GM21447 (cell line): ENCODE results near the gene EIF5.
A peak's percentile ranks its signal among the peaks of the same experiment; 100 is the strongest.

Experiments
- ATAC-seq: cut with Tn5 transposase; IDR thresholded peaks from one replicate; pipeline ENCODE4 v1.9.1; 2021; ENCODE audit not compliant: unreplicated experiment

The EIF5 gene

DNA sequence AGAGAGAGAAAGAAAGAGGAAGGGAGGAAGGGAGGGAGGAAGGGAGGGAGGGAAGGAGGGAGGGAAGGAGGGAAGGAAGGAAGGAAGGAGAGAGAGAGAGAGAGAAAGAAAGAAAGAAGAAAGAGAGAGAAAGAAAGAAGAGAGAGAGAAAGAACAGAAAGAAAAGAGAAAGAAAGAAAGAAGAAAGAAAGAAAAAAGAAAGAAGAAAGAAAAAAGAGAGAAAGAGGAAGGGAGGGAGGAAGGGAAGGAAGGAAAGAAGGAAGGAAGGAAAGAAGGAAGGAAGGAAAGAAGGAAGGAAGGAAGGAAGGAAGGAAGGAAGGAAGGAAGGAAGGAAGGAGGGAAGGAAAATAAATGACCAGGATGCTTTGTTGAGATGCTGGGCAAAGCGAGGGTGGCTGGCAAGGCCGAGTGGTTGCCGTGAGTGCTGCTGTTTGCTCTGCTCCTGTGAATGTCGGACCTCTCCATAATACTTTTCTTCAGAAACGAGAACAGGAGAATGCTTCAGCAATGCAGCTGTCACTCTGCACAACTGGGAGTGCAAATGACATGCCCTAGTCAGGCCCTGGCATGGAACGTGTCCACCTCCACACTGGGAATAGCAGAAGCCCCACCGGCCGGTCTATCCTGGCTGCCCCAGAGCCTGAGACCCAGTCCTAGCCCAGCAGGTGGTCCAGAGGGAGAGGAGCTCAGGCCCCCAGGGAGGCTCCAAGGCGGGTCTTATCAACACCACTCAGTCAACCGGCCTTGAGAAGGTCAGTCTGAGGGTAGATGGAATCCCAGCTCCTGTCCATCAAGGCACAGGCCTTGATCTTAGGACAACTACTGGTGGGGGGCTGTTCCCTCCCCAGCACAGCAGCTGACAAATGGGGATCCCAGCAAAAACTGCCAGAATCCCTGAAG, 25.1 kb upstream of the EIF5 start:
- no peak for ATAC-seq

DNA sequence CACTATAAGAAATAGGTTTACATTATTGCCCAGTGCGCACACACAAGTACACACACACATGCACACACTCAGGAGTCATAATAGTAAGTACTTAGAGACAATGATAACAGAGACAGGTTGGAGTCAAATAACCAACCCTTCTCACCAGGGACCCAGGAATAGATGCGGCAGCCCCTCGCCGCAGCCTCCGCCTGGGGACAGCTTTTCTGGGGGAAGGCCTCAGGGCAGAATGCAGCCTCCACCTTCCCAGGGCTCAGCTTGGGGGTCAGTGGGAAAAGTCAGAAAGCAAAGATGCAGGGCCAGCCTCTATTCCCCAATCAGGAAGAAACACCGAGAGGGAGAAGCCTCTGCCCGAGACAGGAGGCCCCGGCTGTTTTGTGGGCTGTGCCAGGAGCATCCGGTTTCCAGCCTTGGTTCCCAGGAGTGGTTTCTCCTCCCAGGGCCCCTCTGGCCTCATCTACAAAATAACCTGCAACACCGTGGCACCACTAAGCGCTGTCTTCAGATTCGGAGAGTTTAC, 23.4 kb upstream of the EIF5 start:
- no peak for ATAC-seq

DNA sequence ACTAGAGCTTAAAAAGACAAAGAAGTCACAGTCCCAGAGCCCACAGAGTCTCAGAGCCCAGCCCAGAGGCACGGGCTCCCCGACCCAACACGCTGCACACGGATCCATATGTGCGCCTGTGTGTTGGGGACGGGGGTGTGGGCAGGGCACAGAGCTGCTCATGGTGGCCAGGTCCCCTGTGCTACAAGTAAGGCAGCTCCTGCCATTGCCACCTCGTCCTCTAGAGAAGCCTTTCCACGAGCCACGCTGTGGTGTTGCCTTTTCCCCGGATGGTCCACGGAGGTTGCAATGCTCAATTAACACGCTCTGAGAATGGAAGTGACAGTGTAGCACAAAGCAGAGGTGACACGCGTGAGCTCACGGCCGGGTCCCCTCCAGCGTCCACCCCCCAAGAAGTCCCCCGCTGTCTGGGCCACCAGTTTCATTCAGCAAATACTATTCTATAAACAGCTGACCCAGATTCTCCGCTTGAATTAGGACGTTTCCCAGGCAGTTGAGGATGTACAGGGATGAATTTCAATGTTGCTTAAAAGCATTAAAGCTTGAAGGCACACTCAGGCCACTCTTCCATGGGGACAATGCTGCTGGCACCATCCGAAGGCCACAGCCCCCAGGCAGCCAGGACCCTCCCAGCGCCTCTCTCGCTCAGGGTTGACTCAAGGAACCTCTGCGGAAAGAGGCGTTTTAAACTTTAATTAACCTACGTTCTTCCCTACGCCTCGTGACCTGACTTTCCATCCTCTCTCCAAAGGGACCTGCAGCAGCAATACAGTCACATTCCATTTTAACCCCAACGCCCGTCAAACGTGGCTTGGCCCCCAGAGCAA, 22.7 kb upstream of the EIF5 start:
- ATAC-seq = no peak

DNA sequence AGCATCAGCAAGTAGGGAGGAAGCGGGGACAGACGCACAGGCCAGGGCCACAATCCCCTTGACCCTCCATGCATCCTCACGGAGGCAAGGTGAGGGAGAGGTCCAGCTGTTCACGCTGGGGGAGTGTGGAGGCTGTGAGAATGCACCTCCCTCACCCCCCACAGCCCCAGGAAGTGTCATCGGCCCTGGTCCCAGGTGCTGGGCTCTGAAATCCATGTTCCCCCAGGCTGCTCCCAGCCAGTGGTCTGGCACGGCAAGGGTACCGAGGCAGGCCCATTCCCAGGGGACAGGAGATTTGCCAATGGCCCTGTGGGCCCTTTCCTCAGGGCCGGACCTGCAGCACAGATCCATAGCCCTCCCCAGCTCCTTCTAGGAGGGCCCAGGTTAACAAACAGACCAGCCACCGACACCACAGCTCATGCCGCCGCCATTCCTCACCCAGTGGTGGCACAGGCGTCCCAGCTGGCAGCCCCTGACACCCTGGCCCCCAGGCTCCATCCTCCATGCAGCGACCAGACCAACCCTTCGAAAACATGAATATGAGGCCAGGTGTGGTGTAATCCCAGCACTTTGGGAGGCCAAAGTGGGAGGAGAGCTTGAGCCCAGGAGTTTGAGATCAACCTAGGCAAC, 21.9 kb upstream of the EIF5 start:
- ATAC-seq = no peak

DNA sequence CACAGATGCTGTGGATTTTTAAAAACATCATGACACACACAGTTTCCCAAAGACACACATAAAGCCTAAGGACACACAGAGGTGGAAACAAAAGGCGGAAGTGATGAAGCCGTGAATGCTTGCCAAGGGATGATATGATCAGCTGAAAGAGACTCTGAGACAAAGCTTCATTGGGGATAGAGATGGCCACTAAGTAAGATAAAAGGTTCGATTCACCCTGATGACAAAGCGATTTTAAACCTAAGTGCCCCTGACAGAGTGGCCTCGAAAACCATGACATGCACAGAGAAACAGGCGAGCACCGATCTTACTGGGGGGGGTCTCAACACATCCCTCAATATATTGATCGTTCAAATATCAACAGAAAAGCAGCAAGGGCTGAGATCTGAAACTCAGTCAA, 20.3 kb upstream of the EIF5 start:
- no peak for ATAC-seq

DNA sequence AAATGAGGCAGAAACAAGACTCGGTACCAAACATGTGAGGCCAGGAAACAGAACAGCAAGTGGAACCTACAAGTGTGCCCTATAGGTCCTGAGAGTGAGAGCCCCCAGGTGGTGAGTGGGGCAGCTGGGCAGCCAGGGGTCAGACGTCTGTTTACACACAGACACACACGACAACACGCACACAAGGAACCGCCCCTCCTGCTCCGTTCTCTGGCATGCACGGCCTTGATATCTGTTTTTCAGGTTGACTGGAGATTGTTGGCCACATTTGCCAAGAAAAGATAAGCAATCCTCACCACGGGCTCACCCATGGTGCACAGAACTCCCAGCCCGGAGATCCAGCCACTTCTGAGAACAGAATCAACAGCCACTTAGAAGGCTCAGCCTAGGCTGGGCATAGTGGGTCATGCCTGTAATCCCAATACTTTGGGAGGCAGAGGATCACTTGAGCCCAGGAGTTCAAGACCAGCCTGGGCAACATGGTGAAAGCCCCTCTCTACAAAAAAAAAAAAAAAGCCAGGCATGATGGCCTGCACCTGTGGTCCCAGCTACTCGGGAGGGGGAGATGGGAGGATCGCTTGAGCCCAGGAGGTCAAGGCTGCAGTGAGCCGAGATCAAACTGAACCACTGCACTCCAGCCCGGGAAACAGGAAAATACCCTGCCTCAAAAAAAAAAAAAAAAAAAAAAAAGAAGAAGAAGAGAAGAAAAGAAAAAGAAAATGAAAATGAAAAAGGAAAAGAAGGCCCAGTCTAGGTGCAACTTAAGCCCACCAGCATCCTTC, 19.4 kb upstream of the EIF5 start:
- no peak for ATAC-seq

DNA sequence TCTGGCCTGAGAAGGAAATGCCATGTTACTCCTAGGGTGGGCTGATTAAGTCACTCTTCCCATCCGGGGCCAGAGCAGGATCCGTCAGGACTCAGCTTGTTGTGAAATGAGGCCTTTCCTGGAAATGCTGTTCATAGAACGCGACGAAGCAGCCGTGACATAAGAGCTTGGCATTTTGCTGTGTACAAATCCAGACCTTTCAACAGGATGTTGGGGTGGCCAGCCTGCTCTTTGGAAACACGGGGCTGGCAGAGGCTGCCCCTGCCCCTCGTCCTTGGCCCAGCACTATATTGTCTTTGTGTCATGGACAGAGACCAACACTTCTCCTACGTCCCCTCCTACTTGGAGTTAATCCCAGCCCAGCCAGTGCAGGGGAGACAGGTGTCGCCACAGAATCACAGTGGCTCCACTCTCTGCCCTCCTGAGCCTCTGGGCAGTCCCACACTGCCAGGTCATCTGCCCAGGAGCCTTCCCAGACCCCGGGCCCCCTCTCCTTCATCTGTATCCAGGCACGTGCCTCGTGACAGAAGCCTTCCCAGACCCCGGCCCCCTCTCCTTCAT, 18.6 kb upstream of the EIF5 start:
- ATAC-seq = no peak

DNA sequence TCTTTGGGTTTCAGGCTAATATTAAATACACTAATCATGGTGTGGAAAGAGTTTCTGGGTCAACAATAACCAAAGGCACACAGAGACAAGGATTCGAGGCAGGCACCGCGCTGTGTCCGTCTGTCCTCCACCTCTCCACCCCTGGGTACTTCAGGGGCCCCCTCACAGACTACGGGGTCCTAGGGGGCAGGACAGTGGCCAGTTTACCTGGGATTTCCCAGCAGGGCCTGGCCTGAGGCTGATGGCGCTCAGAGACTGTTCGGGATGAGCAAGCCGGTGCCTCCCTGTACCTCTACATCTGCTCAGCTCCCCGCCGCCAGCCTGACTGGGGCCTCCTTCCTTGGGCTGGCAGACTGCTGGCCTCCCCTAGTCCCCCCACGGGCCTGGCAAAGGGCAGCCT, 18.1 kb upstream of the EIF5 start:
- no peak for ATAC-seq

DNA sequence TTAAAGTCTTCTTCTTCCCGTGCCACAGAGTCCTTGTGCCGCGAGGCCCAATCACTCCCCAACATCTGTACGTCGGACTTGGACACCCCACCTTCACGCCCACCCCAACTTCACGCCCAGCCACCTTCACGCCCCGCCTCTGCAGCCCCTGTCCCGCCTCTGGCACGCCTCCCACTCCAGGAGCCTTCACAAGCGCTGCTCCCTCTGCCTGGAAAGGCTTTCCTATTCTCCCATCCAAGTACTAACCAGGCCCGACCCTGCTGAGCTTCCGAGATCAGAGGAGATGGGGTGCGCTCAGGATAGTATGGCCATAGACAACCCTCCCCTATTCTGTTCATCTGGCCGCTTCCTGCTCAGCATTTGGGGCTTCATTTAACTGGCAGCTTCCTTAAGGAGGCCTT, 17.3 kb upstream of the EIF5 start:
- ATAC-seq = no peak

DNA sequence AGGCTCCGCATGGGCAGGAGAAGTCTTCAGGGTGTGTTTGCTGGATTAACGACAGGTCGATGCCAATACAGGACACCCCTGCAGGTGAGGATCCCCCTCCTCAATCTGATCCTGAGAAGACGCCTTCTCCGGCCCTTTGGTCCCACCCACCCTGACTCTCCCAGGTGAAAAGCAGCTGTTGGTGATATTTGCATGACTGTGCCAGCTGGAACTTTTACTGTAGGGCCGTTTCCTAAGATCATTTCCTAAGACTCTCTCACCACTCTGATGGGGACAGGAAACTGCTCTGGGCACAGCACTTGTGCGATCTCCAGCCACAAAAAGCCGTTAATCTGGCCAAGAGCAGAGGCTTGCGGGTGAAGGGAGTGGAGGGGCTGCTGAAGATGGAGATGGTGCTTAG, 16.8 kb upstream of the EIF5 start:
- ATAC-seq = no peak

DNA sequence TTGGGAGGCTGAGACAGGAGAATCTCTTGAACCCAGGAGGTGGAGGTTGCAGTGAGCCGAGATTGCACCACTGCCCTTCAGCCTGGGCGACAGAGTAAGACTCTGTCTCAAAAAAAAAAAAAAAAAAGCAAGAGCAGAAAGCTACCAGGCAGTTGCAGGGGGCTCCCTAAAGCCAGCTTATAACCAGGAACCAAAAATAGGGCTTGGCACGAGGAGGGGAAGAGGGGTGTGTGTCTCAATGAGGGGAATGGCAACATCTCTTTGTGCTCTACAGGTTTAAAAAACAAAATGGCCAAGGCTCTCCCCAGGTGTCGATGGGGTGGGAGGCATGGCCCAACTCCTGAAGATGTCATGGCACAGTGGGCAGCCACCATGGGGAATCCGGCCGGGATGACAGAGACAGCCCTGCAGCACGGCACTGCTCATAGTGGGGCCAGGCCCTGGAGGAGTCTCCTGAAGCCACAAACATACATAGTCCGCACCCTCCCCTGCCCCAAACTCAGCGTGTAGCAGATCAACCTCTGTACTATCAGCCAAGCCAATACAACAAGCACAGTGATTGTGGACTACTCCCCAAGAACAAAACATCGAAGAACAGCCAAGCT, 16.0 kb upstream of the EIF5 start:
- no peak for ATAC-seq

DNA sequence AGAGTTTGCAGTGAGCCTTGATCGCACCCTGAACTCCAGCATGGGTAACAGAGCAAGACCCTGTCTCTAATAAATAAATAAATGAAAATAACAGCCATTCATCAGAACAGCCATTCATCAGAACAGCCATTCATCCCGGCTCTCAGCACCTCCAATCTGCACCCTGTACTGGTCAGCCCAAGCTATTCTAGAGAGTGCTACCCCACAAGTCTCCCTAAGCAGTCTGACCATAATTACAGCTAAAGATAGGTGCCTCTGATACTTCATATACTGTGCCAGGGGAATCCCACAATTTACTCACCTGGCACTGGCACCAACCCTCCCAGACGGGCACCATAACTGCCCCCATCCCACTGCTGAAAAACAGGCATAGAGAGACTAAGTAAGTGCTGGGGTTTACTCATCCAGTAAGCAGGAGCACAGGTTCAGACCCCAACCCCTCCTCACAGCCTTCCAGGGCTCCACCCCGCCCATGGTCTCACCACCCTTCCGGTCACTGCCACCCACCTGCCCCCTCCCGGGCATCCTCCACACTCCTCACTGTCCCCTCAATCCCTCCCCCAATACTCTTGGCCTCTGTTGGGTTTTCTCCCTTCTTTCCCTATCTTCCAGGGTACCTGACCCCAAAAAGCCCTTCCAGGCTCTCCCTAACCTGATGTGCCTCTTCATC, 15.2 kb upstream of the EIF5 start:
- ATAC-seq = peak; percentile 30

DNA sequence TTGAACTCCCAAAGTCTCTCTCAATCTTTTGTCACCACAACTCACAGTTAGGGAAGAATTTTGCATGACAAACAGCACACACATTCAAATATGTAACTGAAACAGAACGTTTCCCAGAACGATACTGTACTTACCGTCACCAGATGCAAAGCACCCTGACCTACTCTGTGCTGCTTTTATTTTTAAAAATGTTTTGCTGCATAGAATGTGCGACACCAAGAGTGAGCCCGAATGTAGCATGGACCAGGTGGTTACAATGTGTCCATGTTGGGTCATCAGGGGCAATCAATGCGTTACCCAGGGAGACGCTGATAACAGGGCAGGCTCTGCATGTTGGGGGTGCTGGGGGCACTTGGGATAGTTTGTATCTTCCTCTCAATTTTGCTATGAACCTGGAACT, 14.6 kb upstream of the EIF5 start:
- peak; percentile 68 for ATAC-seq

DNA sequence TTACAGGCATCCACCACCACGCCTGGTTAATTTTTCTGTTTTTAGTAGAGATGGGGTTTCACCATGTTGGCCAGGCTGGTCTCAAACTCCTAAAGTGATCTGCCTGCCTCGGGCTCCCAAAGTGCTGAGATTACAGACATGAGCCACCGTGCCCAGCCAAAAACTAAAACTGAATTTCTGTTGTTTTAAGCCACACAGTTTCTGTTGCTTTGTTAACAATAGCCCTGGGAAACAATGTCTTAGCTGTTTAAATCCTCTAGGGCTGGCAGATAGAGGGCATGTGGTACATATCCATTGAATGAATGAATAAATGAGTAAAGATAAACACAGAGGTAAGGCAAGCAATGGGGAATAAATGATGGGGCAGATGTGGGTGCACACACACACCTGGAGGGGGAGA, 8.0 kb upstream of the EIF5 start:
- no peak for ATAC-seq

DNA sequence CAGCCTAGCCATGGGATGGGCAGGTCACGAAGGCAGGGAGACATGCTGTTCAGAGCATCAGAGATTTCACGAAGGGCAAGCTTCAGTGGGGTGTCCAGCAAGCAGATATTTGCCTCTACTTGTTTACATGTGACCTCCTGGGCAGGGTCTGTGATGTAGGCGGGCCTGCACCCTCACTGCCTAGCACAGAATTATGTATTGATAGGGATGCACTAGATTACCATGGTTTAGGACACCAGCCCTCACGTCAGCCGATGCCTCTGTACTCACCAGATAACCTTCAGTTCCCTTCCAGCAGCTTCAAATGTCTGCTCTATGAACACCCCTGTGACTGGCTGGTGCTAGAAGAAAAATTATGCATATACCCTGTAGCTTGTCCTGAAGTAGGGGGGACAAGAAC, 5.1 kb upstream of the EIF5 start:
- no peak for ATAC-seq

DNA sequence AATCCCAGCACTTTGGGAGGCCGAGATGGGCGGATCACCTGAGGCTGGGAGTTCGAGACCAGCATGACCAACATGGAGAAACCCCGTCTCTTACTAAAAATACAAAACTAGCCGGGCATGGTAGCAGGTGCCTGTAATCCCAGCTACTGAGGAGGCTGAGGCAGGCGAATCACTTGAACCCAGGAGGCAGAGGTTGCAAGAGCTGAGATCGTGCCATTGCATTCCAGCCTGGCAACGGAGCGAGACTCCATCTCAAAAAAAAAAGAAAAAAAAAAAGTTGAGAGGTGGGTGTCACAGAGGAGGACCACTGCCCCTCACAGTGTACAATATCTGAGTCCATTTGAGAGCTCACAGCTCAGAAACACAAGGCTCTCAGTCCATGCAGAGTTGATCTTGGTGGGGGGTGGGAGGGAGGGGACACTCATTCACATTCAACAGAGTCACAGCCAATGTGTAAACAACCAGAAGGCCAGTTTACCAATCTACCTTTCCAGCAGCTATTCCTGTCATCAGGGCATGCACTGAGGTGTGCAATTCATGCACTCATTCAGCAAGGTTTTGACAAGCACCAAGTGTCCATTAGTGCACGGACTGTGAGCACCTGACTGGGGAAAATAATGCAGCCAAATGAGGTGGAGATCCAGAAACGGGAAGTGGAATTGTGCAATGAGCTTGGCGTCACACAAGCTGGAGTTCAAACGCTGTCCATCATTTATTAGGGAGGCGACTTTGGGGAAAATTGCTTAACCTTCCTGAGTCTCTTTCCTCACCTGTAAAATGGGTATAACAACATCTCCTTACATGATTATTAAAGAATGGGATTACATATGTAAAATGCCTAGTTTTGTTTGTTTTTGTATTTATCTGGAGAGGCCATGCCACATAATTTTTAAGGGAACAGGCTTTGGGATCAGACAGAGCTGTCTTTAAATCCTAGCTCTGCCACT, 4.4 kb upstream of the EIF5 start:
- no peak for ATAC-seq

DNA sequence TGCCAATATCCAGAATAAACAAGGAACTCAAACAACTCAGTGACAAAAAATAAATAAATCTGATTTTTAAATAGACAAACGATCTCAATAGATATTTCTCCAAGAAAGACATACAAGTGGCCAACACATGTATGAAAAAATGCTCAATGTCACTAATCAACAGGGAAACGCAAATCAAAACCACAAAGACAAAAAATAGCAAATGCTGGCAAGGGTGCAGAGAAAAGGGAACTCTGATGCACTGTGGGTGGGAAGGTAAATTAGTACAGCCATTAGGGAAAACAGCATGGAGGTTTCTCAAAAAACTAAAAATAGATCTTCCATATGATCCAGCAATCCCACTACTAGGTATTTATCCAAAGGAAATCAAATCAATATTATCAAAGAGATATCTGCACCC, 3.5 kb upstream of the EIF5 start:
- ATAC-seq = no peak

DNA sequence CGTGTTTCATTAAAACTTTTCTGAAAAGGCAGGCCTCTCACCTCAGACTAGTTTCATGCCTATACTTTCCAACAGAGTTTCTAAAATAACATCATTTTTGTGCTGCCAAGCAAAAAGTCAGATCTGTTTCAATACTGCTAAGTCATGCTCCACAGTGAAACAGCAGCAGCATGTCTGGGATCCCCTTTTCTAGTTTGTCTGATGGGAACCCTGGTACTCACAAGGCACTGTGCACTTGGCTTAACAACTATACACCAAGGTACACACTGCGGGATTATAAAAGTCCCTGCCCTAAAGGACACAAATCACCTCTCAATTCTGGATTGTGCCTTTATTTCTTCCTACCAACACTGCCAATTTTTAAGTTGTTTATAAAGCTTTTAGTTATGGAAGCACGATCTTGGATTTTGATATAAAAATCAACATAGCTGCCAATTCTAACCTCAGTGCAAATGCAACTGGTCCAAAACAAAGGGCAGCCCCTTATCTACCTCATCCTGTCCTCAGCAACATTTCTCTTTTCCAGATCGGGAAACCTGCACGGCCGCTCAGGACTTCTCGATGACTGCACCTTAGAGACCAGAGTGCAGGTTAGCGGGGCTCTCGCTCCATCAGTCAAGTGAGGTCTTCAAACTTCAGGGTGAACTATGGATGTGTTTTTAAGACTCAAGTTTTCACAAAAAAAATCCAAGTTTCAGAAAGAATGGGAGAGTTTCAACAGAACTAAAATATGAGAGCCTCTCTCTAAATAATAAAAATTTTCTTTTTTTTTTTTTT, 1.7 kb upstream of the EIF5 start:
- ATAC-seq = no peak
